ENCODE results near the gene FAM114A1.

FAM114A1 gene

GRCh38 chr4:38989487-38989886 lies 121.9 kb downstream of the FAM114A1 start:
- no peak for FAIRE-seq
- DNase-seq (ENCODE audit: extremely low spot score, insufficient read length, low read depth): no peak

DNA sequence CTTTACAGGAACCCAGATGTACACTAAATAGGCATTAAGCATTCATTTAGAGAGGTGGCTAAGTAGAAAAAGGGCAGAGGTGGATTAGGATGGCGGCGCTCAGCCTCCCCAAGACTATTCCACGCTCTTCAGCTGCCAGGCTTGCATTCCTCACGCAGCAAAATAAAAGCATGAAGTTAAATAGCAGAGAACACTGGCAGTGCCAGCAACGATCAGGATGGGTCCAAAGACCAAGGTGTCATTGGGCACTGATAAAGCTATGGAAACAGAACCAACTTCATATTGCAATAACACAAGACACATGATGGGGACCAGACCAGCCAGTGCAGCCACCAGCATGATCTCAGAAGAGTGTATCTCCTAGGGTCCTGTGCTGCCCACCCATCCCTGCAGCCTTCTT lies 122.6 kb downstream of the FAM114A1 start:
- no peak for FAIRE-seq
- DNase-seq (ENCODE audit: extremely low spot score, insufficient read length, low read depth): no peak

DNA sequence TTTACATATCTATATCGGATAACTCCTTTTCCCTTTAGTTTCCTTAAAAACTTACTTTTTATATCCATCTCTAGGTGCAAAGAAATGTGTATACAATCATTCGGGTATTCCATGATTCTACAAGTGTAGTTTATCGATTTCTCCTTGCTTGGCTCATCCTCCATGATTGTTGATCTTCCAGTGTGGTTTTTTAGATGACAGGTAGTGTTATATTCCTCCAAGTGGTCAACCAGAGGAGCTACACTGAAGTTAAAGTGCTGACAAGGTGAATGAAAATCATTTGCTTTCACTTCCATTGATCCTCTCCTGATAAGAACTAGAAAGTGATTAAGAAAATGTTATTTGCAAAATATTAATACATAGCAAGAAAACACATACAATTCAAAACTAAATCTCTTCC lies 126.1 kb downstream of the FAM114A1 start:
- DNase-seq (ENCODE audit: extremely low spot score, insufficient read length, low read depth) (no peak), FAIRE-seq (no peak)

DNA sequence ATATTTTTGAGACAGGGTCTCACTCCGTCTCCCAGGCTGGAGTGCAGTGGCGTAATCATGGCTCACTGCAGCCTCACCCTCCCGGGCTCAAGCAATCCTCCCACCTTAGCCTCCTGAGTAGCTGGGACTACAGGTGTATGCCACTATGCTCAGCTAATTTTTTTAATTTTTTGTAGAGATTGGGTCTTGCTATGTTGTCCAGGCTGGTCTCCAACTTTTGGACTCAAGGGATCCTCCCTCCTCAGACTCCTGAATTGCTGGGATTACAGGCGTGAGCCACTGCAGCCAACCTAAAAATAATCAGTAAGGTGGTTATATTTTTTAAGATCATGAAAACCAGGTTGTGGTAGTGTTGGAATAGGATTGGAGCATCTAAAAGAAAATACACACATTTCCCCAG lies 126.5 kb downstream of the FAM114A1 start:
- FAIRE-seq: no peak

More for the DNA sequence above, 126.5 kb downstream of the FAM114A1 start:
- no peak for DNase-seq (ENCODE audit: extremely low spot score, insufficient read length, low read depth)
